ENCODE data around the gene ITGBL1.

- TF ChIP-seq CTCF (conservative IDR thresholded peaks at IDR 0.05; ENCODE audit: low read depth in 2 of 2) (no peak), ZNF331 (CRISPR knock-in tag; IDR thresholded peaks at IDR 0.05; ENCODE audit: low read depth) (no peak), ETS1 (IDR thresholded peaks at IDR 0.05) (no peak), EZH2phosphoT487 (IDR thresholded peaks at IDR 0.05; ENCODE audit: unreplicated experiment) (no peak), POLR2AphosphoS5 (IDR thresholded peaks at IDR 0.05; ENCODE audit: low read depth) (no peak), EZH2 (IDR thresholded peaks at IDR 0.05; ENCODE audit: low read depth, unreplicated experiment) (no peak), CREB1 (CRISPR knock-in tag; IDR thresholded peaks at IDR 0.05; ENCODE audit: low read depth) (no peak), REST (IDR thresholded peaks at IDR 0.05; ENCODE audit: unreplicated experiment) (no peak), ZNF462 (CRISPR knock-in tag; IDR thresholded peaks at IDR 0.05) (no peak), JUNB (IDR thresholded peaks at IDR 0.05; ENCODE audit: unreplicated experiment) (no peak), NANOG (IDR thresholded peaks at IDR 0.05; ENCODE audit: borderline replicate concordance) (no peak), STAT1 (IDR thresholded peaks at IDR 0.05; ENCODE audit: unreplicated experiment) (no peak), ZNF114 (CRISPR knock-in tag; IDR thresholded peaks at IDR 0.05) (no peak)
Observed at GRCh38 chr13:101473458-101473857, 21.0 kb downstream of the ITGBL1 start.

Data from GM23338 (cell line).